Measurements from ENCODE around the gene IDI2. TPM values are rescaled to one million over a fixed set of nuclear protein-coding genes. Genes with fewer than 3 reads are reported as not detected.
A peak's percentile ranks its signal among the peaks of the same experiment; 100 is the strongest.
"Not testable (repeated sequence)": the region's sequence is repeated elsewhere in the genome, so short reads cannot be mapped to it uniquely, and the experiment has no call there.

The IDI2 gene
- total RNA-seq, 2 experiments from 2014 or later, result not detected

GRCh38 chr10:1044964-1045363 is 19.3 kb upstream of the IDI2 start:
- DNase-seq, result no peak
- ChIA-PET CTCF (interaction anchor here (0.9 to 1.3 kb wide), 4 partner anchors 19 to 111 kb away, joined by 3 to 4 read pairs (median 3); no protein-coding TSS in a partner anchor), POLR2A (interaction anchor here (0.7 to 3.9 kb wide), 6 partner anchors 8 to 130 kb away, joined by 3 to 17 read pairs (median 3); partner anchors contain the start of gene WDR37)
- H3K27me3 Mint-ChIP-seq, result no peaks in the 10 kb centered on the region
- no peaks in the 10 kb centered on the region for H3K9me3 Mint-ChIP-seq
- H3K27ac Mint-ChIP-seq, result peak overlapping the region; percentile 79
- intact Hi-C loops (cut with micrococcal nuclease), result no loop called here
- peaks cover 60% of the 10 kb centered on the region for H3K36me3 Mint-ChIP-seq (ENCODE audit: low read depth)
- peak overlapping the region; percentile 58 for H3K4me3 Mint-ChIP-seq
- H3K4me1 Mint-ChIP-seq (ENCODE audit: low read depth), result peaks cover 39% of the 10 kb centered on the region
- no peak for ATAC-seq
- TF ChIP-seq CTCF (IDR thresholded peaks at IDR 0.05), result no peak

GRCh38 chr10:1044146-1044545 is 18.5 kb upstream of the IDI2 start:
- Mint-ChIP-seq H3K4me1 (ENCODE audit: low read depth) (peaks cover 39% of the 10 kb centered on the region), H3K9me3 (no peaks in the 10 kb centered on the region), H3K27me3 (no peaks in the 10 kb centered on the region), H3K27ac (peak overlapping the region; percentile 79), H3K4me3 (peak overlapping the region; percentile 58), H3K36me3 (ENCODE audit: low read depth) (peaks cover 57% of the 10 kb centered on the region)
- intact Hi-C loops (cut with micrococcal nuclease), result no loop called here
- TF ChIP-seq CTCF (IDR thresholded peaks at IDR 0.05), result no peak
- DNase-seq (no peak), ATAC-seq (no peak)
- ChIA-PET CTCF (interaction anchor here (1.0 to 1.3 kb wide), 4 partner anchors 20 to 111 kb away, joined by 3 read pairs; partner anchors contain the start of gene GTPBP4), POLR2A (interaction anchor here (0.7 to 3.9 kb wide), 4 partner anchors 9 to 129 kb away, joined by 3 to 17 read pairs (median 4); partner anchors contain the start of gene WDR37)

- intact Hi-C loops (cut with micrococcal nuclease), result no loop called here
- ChIA-PET CTCF (interaction anchor here (1.1 to 1.3 kb wide), 3 partner anchors 56 to 110 kb away, joined by 3 read pairs; partner anchors contain the start of gene GTPBP4), POLR2A (interaction anchor here (1.6 to 3.9 kb wide), 2 partner anchors 12 to 113 kb away, joined by 5 to 17 read pairs; partner anchors contain the start of gene WDR37)
- H3K4me1 Mint-ChIP-seq (ENCODE audit: low read depth), result peaks cover 39% of the 10 kb centered on the region
- H3K36me3 Mint-ChIP-seq (ENCODE audit: low read depth), result peaks cover 57% of the 10 kb centered on the region
- H3K27ac Mint-ChIP-seq, result peak overlapping the region; percentile 79
- H3K9me3 Mint-ChIP-seq, result no peaks in the 10 kb centered on the region
- H3K4me3 Mint-ChIP-seq, result peak overlapping the region; percentile 58
- ATAC-seq (peak; percentile 55), DNase-seq (peak; percentile 30)
- no peaks in the 10 kb centered on the region for H3K27me3 Mint-ChIP-seq
- TF ChIP-seq CTCF (IDR thresholded peaks at IDR 0.05), result no peak
Measured at GRCh38 chr10:1043532-1043995, 17.9 kb upstream of the IDI2 start.

- POLR2A ChIA-PET, result interaction anchor here (0.9 to 3.9 kb wide), 2 partner anchors 15 to 48 kb away, joined by 3 to 17 read pairs; partner anchors contain the start of gene WDR37
- no peak for DNase-seq
- H3K27ac Mint-ChIP-seq, result no peak overlapping the region
- H3K4me1 Mint-ChIP-seq (ENCODE audit: low read depth), result peaks cover 36% of the 10 kb centered on the region
- intact Hi-C loops (cut with micrococcal nuclease), result no loop called here
- H3K27me3 Mint-ChIP-seq, result no peaks in the 10 kb centered on the region
- H3K9me3 Mint-ChIP-seq, result no peaks in the 10 kb centered on the region
- no peak for ATAC-seq
- TF ChIP-seq CTCF (IDR thresholded peaks at IDR 0.05), result no peak
- H3K4me3 Mint-ChIP-seq, result no peak overlapping the region
- H3K36me3 Mint-ChIP-seq (ENCODE audit: low read depth), result peaks cover 53% of the 10 kb centered on the region
- CTCF ChIA-PET, result no interaction called here
Measured at GRCh38 chr10:1041514-1041913, 15.9 kb upstream of the IDI2 start.

- no peaks in the 10 kb centered on the region for H3K9me3 Mint-ChIP-seq
- no peaks in the 10 kb centered on the region for H3K27me3 Mint-ChIP-seq
- ChIA-PET CTCF (no interaction called here), POLR2A (no interaction called here)
- DNase-seq (no peak), ATAC-seq (no peak)
- peaks cover 29% of the 10 kb centered on the region for H3K4me1 Mint-ChIP-seq (ENCODE audit: low read depth)
- TF ChIP-seq CTCF (IDR thresholded peaks at IDR 0.05), result no peak
- H3K27ac Mint-ChIP-seq, result no peak overlapping the region
- intact Hi-C loops (cut with micrococcal nuclease), result no loop called here
- no peak overlapping the region for H3K4me3 Mint-ChIP-seq
- H3K36me3 Mint-ChIP-seq (ENCODE audit: low read depth), result peaks cover 42% of the 10 kb centered on the region
Measured at GRCh38 chr10:1040133-1040532, 14.5 kb upstream of the IDI2 start.

GRCh38 chr10:1038769-1039168 is 13.1 kb upstream of the IDI2 start:
- CTCF ChIA-PET, result interaction anchor here (1.4 kb wide), 1 partner anchor 39 kb away, joined by 3 read pairs; no protein-coding TSS in a partner anchor
- POLR2A ChIA-PET; H3K9me3 Mint-ChIP-seq; intact Hi-C loops (cut with micrococcal nuclease); DNase-seq; H3K4me3 Mint-ChIP-seq; ATAC-seq; H3K27me3 Mint-ChIP-seq; H3K27ac Mint-ChIP-seq: not testable (repeated sequence)
- Mint-ChIP-seq H3K36me3 (ENCODE audit: low read depth) (peaks cover 36% of the 10 kb centered on the region), H3K4me1 (ENCODE audit: low read depth) (peaks cover 16% of the 10 kb centered on the region)
